GM19043 (cell line): Measurements from ENCODE around the gene MTPN.

ENCODE experiments used
- ATAC-seq: cut with Tn5 transposase; IDR thresholded peaks from one replicate; pipeline ENCODE4 v1.9.1; 2021; ENCODE audit warnings: low read depth; ENCODE audit not compliant: unreplicated experiment

MTPN gene

DNA sequence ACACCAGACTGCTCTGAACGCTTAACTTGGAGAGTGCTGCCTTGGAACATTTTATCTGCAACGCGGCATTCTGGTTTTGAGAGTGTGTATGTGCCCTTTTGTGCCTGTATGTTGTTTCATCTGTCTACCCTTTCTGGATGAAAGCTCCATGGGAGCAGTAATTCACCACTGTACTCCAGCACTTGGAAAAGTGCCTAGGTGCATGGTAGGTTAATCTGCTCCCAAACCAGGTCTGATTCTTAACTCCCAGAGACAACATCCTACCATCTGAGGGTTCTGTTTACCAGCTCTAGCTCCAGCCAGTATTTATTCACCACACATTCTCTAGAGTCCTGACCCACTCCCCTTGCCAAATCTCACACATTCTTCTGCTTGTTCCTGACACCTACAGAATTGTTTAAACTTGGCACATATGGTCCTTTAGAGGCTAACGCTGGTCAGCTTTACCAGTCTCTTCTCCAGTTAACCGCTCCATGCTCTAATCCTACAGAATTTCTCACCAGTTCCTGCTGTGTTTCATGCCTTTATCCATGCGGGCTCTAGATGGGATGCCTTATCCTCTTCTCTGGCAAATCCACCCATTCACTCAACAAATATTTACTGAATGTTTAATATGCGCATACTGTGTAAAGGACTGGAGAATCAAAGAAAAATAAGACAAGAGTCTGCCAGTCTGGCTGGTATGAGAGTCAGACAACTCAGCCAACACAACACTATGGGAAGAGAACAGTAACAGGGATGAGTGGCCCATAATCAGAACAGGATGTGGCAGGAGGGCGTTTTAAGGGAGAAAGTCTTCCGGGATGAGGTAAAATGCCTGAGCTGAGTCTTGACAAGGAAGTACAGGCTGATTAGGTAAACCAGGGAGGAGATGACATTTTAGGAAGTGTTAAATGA is 46.3 kb downstream of the MTPN start:
- no peak for ATAC-seq

DNA sequence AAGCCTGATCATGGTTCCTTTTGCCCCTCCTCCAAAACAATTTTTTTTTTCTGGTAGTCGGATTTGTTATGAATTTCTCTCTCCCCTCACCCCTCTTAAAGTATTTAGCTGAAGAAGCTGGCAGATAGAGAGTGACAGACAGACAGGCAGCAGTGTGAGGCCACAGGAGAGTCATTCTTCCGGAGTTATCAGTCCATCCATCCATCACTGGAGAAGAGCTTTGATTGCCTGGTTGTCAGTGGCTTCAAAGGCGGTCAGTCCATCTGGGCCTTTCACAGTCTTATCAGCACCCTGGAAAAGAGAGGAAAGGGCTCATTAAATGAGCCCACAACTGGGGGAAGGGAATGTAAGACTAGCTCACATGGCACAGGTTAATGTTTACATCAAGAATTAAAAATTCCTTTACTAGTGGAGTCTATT is 47.4 kb downstream of the MTPN start:
- ATAC-seq, result no peak

DNA sequence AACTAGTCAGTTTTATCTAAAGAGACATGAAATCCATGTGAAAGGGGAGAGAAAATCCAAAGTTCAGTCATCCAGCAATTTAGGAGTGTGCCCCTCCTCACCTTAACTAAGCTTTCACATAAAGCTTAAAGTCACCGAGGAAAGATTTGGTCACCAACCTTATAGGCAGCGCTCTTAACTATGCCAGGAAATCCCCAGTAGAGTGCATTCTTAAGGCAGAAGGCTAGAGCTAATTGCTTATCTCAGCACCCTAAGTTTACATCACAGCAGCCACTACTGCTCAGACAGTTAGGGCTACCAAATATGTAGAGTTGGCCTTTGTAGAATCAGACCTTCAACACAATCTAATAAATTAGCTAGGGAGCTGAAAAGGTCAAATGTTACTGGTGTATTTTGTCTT is 47.9 kb downstream of the MTPN start:
- ATAC-seq, result no peak

DNA sequence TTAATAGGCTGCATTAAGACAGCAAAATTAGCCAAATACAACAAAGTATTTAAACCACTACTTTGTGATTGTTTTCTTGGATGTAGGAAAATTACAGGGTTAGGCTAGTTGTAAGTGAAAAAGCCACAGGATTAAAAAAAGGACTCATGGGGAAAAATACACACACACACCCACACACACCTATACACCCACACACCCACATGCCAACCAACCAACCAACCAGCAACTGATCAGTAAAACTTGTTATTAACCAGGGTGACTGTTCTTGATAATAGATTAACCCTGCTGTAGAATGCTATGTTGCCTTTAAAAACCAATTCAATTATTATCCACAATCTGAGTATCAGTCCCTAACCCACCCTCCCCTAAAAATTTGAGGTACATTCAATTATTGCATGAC is 49.0 kb downstream of the MTPN start:
- no peak for ATAC-seq

DNA sequence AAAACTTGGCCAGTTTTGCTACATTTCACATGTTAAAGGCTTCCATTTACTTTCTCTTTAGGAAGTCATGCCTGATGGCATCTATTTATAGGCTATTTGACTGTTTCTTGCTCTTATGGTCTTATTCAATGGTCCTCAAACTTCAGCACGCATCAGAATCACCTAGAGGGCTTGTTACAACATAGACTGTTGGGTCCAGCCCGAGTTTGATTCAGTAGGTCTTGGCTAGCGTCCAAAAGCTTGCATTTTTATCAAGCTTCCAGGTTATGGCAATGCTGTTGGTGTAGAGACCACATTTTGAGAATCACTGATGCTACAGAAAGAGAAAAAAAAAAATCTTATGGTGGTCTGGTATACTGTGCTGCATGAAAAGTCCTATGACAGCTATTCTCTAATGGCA is 51.9 kb downstream of the MTPN start:
- no peak for ATAC-seq

DNA sequence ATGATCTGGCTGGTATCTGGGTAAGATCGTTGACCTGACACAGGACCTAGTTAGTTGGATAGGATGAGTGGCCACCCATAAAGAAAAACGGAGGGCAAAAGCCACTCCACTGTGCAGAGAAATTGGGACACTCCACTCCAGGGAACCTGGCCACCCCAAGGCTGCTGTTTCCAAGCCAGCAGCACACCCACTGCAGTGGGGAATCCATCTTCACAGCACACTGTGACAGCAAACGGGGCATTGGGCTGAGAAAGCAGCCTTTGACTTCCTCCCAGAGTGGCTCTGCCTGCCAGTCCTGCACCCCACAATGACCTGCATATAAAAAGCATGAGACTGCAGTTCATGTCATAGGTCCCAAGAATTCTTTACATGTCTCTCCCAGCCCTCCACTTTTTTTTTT is 52.9 kb downstream of the MTPN start:
- no peak for ATAC-seq

DNA sequence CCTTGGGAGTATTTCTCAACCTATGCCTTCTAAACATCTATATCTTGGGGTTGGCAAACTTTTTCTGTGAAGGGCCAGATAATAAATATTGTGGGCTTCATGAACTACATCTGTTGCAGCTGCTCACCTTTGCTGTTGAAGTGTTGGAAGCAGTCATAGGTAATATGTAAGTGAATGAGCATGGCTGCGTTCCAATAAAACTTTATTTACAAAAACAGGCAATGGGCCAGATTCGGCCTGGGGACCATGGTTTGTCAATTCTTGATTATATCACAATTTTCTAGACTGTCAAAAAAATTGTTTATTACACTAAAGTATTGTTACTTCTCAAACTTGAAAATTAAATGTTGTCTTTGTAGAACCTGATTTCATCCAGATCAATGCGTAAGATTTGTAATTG is 54.9 kb downstream of the MTPN start:
- no peak for ATAC-seq

DNA sequence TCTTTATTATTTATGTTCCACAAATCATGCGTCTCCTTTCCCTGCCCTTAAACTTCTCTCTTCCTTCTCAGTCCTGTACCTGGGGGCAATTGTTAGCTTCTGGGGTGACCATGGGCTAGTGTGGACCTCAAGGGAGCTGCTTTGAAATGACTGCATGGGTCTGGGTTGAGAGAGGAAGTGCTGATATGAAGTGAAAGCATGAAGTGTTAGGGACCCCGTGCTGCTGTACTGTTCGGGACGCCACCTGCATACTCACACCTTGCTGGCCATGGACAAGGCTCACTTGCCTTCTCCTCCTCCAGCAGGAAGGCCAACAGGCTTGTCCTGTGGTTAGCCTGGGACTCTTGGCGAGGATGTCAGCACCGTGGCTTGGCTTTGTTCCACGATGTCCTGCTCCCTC is 56.7 kb downstream of the MTPN start:
- peak; percentile 81 for ATAC-seq

DNA sequence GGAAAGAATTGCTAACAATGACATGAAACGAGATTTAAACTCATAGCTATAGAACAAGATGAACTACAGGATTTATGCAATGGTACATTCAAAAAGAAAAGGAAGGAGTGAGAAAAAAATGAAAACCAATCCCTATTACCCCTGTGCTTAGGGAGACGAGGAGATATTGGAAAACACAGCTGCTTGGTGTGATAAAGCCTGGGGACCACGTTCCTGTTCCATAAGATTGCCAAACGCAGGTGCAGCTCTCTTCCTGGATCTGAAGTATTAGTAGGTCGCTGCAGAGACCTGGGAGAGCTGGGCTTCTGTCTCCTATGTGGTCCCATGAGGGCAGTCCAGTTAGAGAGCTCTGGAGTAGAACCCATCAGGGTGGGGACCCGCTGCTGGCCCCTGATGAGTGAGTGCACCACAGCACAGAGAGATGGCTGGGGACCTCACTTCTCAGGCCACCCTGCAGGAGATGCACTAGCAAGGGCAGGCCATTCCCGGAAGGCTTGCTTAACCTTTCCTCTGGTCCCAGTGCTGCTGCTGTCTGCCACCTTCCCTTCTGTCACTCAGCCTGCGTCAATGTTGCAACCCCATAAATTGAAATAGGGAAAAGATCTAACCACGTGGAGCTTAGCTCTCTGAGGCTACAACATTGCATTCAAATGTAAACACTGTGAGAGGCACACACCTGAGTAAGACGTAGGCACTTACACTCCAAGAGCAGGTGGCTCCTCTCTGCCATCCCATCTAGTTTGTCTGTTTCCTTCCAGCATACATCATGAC is 57.9 kb downstream of the MTPN start:
- no peak for ATAC-seq

DNA sequence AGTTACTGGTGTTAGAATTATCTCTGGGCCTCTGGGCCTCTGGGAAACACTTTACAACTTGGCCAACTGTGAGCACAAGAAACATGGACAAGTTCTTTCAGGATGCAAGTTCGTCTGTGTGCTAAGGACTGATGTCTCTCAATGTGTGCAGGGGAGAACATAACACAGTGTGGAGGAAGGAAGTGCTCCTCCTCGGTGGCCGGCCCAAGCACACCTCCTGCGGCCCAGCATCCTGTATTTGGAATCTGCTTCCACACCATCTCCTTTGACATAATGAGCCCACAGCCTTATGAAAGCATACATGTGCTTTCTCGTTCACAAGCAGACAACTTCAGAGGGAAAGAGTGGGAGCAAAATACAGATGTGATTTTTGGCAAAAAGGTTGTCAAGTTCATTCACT is 59.0 kb downstream of the MTPN start:
- ATAC-seq, result no peak

DNA sequence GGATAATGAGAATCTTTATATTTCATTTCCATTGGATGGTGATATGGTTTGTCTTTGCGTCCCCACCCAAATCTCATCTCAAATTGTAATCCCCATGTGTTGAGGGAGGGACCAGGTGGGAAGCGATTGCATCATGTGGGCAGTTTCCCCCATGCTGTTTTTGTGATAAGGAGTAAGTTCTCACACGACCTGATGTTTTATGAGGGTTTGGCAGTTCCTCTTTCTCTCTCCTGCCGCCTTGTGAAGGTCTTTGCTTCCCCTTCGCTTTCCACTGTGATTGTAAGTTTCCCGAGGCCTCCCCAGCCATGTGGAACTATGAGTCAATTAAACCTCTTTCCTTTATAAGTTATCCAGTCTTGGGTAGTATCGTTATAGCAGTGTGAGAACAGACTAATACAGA is 59.4 kb downstream of the MTPN start:
- ATAC-seq, result no peak

DNA sequence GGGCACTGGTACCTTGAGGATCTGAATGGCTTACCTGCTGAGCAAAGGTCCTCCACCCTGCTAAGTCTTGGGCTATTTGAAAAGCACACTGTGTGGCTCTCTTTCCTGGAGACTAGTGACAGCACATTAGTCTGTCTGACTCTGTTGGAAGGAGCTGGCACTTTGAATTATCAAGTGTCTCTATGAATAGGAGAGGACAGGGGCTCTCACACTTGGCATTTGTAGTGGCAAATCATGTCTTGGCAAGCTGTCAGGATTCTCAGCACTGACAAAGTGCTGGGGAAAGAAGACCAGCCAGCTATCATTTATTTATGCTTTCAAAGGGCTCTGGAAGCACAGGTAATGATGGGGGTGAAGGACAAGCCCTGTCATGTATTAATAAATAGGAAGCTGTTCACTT is 62.8 kb downstream of the MTPN start:
- no peak for ATAC-seq

DNA sequence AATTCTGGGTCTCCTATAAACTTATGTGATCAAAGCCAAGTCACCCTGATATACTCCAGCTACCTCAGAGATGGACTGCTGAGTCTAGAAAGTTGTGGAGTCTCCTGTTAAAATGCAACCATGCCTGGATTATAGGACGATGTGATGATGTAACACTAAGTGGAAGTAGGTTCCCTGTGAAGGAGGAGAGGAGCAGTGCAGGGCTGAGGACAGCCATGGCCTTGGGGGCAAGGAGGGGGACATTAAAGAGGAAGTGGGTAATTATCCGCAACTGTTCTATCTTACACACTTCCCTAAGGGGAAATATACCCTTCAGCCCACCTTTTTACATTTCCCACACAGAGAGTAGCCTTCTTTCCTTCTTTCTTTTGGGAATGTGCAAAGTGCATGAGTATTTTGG is 63.8 kb downstream of the MTPN start:
- no peak for ATAC-seq

DNA sequence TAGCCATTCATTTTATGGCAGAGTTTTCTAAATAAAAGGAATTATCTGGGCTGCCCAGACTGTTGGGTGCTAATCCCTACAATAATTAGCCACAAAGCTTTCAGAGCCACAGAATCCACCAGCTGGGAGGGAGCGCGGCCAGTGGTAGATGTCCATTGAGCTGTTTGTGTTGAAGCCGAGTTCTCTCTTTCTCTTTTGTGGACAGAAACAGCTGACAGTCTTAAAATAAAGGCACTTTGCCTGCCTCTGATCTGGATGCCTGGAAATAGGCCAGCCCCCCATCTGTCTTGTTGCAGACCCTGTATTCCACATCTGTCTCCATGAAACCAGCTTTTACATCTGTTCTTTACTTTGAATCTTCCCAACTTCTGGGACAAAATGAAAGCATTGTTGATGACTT is 66.1 kb downstream of the MTPN start:
- ATAC-seq, result no peak

DNA sequence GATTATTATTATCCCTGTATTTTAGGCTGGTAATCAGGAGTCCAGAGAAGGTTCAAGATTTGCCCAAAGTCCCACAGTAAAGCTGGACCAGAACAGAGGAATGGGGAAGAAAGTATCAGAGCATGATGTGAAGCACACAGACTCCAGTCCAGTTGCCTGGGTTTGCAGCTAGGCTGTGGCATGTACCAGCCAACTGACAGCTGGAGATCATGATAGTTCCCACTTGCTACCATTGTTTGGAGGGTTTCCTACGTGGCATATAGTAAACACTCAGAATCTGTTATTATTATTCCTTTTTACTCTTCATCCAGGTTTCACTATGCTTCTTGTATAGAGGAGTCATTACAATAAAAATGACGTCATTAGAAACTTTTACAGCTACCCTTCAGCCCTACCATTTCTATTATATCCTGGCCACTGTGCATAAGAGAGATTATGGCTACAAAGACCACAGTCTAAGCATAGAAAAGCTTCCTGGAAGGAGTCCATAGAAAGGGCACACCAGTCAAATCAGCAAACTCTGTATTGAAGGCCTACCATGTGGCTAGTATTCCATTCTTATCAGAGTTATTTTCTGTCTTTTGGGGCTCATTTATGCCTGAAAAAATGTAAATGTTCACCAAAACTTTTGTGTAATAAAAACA is 66.6 kb downstream of the MTPN start:
- no peak for ATAC-seq

DNA sequence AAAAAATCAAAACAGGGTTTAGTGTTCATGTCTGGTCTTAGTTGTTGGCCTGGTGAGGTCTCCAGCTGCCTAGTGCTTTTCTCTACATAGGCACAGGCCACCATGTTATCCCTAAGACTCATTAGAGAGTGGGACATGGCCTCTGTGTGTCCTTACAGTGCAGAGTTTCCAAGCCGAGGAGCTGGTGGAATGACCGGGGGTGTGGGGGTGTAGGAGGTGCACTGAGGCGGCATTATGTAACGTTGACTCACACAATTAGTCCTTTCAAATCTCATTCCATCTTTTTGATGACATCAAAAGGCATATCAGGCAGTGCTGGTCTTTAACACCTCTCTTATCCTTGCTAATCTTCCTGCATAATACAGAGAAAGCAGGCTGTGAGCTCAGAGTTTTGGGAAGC is 71.3 kb downstream of the MTPN start:
- no peak for ATAC-seq

DNA sequence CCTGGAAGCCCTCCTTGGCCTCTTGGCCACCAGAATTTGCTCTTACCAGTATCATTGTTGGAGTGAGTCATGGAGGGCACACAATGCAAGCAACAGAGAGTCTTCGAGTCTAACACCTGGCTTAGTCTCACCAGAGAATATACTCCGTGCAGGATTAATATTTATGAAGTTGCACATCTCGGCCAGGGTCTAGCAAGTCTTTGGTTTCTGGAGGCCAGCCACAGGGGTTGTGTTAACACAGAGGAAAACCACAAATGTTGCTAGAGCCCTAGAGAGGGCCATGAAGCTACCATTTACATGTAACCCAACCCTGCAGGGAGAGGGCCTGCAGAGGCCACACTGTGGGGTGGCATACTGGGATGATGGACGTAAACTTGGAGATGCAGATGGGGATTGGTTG is 71.8 kb downstream of the MTPN start:
- no peak for ATAC-seq

DNA sequence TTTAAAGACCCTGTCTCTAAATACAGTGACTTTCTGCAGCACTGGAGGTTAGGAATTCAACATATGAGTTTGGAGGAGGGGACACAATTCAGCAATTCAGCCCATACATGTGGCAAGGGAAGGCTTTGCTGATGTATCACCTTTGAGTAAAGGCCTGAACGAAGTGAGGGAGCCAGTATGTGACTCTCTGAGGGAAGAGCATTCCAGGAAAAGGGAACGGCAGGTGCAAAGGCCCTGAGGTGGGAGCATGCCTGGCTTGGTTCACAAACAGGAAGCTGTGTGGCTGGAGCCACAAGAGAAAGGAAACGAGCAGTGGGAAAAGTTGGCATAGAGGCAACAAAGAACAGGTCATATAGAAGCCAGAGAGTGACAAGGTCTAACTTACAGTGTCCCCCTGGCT is 72.9 kb downstream of the MTPN start:
- ATAC-seq, result no peak

DNA sequence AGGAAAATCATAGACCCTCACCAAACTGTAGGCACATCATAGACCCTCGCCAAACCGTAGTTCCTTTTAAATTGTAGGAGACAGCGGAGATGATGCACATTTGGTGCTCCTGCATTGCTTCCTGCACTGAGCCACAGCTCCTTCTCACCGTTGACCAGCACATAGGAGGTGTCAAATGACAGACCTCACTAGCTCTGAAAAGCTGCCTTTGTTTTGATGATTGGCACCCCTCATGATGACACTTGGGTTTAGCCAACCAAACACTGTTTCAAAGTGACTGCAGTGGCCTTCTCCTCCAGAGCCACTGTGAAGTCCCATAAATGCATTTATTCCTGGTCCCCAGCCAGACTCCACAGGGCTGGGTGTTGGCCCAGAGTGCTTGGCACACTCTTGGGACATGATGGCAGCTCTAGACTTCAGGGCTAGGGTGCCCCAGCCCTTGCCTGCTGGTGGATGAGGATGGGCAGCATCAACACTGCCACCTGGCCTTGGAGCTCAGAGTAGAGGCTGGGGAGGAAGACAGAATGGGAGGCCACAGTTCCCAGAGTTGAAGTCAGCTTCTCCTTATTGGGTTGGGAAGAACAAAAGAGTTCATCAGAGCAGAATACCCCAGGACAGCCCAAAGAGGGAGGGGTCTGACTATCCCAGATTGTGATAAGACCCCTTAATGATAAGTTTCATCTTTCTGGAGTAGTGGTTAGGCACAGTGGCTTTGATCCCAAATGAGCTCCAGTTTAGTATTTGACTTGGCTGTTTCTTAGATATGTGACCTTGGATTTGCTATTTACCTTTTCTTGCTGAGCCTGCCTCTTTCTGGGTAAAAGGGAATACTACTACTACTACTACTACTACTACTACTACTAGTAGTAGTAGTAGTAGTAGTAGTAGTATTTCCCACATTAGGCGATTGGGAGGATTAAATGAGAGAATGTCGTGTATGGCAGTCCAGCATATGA is 75.3 kb downstream of the MTPN start:
- no peak for ATAC-seq

DNA sequence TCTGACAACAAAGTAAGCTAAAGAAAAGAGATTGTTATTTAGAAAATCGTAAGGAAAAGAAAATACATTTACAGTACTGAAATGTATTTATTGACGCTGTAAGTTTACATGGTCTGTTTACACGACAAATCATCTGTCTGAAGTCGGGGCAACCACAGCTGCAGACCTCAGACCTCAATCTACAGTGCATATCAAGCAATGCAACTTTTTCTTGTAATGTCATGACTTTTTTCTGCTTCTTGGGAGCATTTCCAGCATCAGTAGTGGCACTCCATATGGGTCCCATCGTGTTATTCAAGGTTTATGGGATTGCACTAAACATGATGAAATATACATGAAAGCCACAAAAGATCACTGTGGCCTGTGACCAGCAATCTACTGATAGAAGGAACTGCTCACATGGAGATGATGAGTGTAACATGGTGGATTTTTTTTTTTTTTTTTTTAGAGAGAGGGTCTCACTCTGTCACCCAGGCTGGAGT is 77.1 kb downstream of the MTPN start:
- ATAC-seq, result no peak
